ENCODE data around the gene MAN1A2. TPM values are rescaled to one million over a fixed set of nuclear protein-coding genes. Genes with fewer than 3 reads are reported as not detected.

Gene MAN1A2
- total RNA-seq, 1 donor from 2014 or later, result 30.7 TPM

GRCh38 chr1:117572546-117572945, 205.3 kb downstream of the MAN1A2 start:
- Histone ChIP-seq H3K27me3 (no peaks in the 10 kb centered on the region), H3K9me3 (no peaks in the 10 kb centered on the region), H3K4me3 (no peak overlapping the region), H3K4me1 (no peaks in the 10 kb centered on the region), H3K27ac (no peak overlapping the region), H3K36me3 (no peaks in the 10 kb centered on the region)
- no peak for DNase-seq (ENCODE audit: extremely low spot score in 2 of 2)
- intact Hi-C loops (cut with DNase I), result no loop called here
- TF ChIP-seq POLR2AphosphoS5 (IDR thresholded peaks at IDR 0.05; ENCODE audit: insufficient read depth in 1 of 2, low read depth in 1 of 2), result no peak
- no peak for TF ChIP-seq CTCF (IDR thresholded peaks at IDR 0.05)
- TF ChIP-seq POLR2A (IDR thresholded peaks at IDR 0.05), result no peak

DNA sequence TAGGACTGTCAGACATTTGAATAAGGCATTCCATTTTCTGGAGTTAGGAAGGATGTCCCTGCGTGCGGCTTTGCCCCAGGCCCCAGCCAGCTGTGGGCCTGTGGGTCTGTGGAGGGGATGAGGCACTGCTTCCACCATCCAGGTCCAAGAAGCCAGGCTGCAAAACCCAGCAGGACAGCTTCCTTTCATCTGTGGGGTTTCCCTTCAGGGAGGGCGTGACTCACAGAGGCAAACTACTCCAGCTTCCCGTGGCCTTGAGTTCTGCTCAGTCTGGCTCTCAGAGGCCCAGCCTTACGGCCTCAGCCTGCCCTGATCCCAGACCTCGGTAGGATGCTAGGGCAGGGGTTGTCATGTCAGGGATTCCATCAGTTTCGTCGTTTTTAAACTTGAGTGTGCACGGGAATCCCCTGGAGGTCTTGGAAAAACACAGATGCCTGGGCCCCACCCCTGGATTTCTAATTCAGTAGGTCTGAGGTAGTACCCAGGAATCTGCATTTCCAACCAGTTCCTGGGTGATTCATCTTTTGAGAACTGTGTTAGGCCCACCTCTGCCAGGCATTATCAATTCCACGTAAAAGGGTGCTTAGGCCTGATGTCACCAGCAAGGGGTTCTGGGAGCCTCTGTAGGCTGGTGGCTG, 206.3 kb downstream of the MAN1A2 start:
- no peak for TF ChIP-seq CTCF (IDR thresholded peaks at IDR 0.05)
- TF ChIP-seq POLR2AphosphoS5 (IDR thresholded peaks at IDR 0.05; ENCODE audit: insufficient read depth in 1 of 2, low read depth in 1 of 2), result no peak
- no peak for TF ChIP-seq POLR2A (IDR thresholded peaks at IDR 0.05)
- H3K4me1 ChIP-seq, result no peaks in the 10 kb centered on the region
- DNase-seq (ENCODE audit: extremely low spot score in 2 of 2), result no peak

DNA sequence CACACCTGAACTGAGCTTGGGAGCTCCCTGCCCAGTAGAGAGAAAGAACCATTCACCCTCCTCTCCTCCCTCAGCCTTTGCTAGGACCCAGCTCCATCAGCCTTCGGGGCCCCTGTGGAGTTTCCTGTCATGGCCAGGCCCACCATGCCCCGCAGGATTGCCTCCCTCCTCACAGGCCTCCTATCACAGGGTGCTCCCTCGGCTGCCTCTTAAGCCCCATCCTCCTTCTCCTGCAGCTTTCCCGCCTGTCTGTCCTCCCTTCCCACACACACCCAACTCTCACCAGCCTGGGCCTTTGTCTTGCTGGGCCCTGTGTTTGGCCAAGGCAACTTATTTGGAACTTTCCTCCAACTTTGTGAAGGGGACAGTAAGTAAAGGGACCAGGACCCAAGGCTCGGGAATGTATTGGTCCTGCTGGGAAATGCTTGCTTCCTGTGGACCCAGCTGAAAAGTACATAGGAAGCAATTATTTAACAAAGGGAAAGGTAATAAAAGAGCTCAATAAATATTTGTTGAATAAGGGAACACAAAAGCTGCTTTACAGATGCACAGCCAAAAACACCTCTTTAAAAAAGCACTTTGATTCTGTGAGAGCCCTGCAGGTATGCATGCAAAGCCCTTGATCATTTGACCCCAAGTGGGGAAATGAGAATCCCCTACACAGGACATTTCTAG, 207.0 kb downstream of the MAN1A2 start:
- Histone ChIP-seq H3K9me3 (no peaks in the 10 kb centered on the region), H3K4me1 (no peaks in the 10 kb centered on the region), H3K4me3 (no peak overlapping the region), H3K36me3 (no peaks in the 10 kb centered on the region), H3K27ac (no peak overlapping the region), H3K27me3 (no peaks in the 10 kb centered on the region)
- DNase-seq (ENCODE audit: extremely low spot score in 2 of 2), result no peak
- intact Hi-C loops (cut with DNase I), result no loop called here
- TF ChIP-seq POLR2A (IDR thresholded peaks at IDR 0.05), result no peak
- no peak for TF ChIP-seq CTCF (IDR thresholded peaks at IDR 0.05)
- TF ChIP-seq POLR2AphosphoS5 (IDR thresholded peaks at IDR 0.05; ENCODE audit: insufficient read depth in 1 of 2, low read depth in 1 of 2), result no peak

More for the DNA sequence above, 206.3 kb downstream of the MAN1A2 start:
- Histone ChIP-seq H3K27me3 (no peaks in the 10 kb centered on the region), H3K36me3 (no peaks in the 10 kb centered on the region), H3K9me3 (no peaks in the 10 kb centered on the region), H3K27ac (no peak overlapping the region), H3K4me3 (no peak overlapping the region)
- intact Hi-C loops (cut with DNase I), result no loop called here

- Histone ChIP-seq H3K36me3 (no peaks in the 10 kb centered on the region), H3K27me3 (no peaks in the 10 kb centered on the region), H3K27ac (no peak overlapping the region), H3K4me3 (no peak overlapping the region), H3K4me1 (no peaks in the 10 kb centered on the region), H3K9me3 (no peaks in the 10 kb centered on the region)
- TF ChIP-seq CTCF (IDR thresholded peaks at IDR 0.05), result no peak
- no peak for TF ChIP-seq POLR2A (IDR thresholded peaks at IDR 0.05)
- TF ChIP-seq POLR2AphosphoS5 (IDR thresholded peaks at IDR 0.05; ENCODE audit: insufficient read depth in 1 of 2, low read depth in 1 of 2), result no peak
- DNase-seq (ENCODE audit: extremely low spot score in 2 of 2), result no peak
- intact Hi-C loops (cut with DNase I), result no loop called here
Measured at GRCh38 chr1:117575586-117576225, 208.5 kb downstream of the MAN1A2 start.

- Histone ChIP-seq H3K27me3 (no peaks in the 10 kb centered on the region), H3K27ac (no peak overlapping the region), H3K4me3 (no peak overlapping the region), H3K36me3 (no peaks in the 10 kb centered on the region), H3K4me1 (no peaks in the 10 kb centered on the region), H3K9me3 (no peaks in the 10 kb centered on the region)
- intact Hi-C loops (cut with DNase I), result no loop called here
- no peak for DNase-seq (ENCODE audit: extremely low spot score in 2 of 2)
- no peak for TF ChIP-seq CTCF (IDR thresholded peaks at IDR 0.05)
- no peak for TF ChIP-seq POLR2A (IDR thresholded peaks at IDR 0.05)
- no peak for TF ChIP-seq POLR2AphosphoS5 (IDR thresholded peaks at IDR 0.05; ENCODE audit: insufficient read depth in 1 of 2, low read depth in 1 of 2)
Measured at GRCh38 chr1:117576236-117576635, 209.0 kb downstream of the MAN1A2 start.

All from vagina (tissue), 2 donors.